AG04449 (cell line): ENCODE data around the gene RGL2.

Experiments
- CTCF ChIA-PET: fragments of 350-600 bp; formaldehyde crosslinking; extraction: SDS; loops from one replicate; lab custom pipeline; 2021; ENCODE audit warnings: antibody characterized with exemption; lab: Yijun Ruan, JAX
- POLR2A ChIA-PET: fragments of 400-600, 350-600 bp; formaldehyde crosslinking; extraction: SDS; loops from one replicate; lab custom pipeline; 2020; ENCODE audit warnings: antibody characterized with exemption, inconsistent platforms; lab: Yijun Ruan, JAX
- DNase-seq: peaks from one replicate; pipeline ENCODE4 v3.0.0-alpha.2; 2010; ENCODE audit warnings: low read depth, low spot score
- H3K4me3 ChIP-seq: 2 replicates; pipeline ENCODE4 v1.5.1; 2011; ENCODE audit warnings: low read depth, mild to moderate bottlenecking, control low read depth, low read length
- TF ChIP-seq, protein P1 (sequence below): IDR thresholded peaks from one replicate; pipeline ENCODE4 v1.5.1; 2011; ENCODE audit warnings: mild to moderate bottlenecking, moderate library complexity, low read length, control low read depth, inconsistent platforms; ENCODE audit not compliant: insufficient read depth; ENCODE audit errors: missing control alignments

Gene RGL2

GRCh38 chr6:33290459-33290858, 8.3 kb downstream of the RGL2 start:
- peak overlapping the region; percentile 94 for H3K4me3 ChIP-seq
- ChIA-PET CTCF (interaction anchor here (0.6 to 7.3 kb wide), 4 partner anchors 10 to 19 kb away, joined by 3 to 52 read pairs (median 26); partner anchors contain the start of genes B3GALT4, RGL2, RPS18 and VPS52), POLR2A (interaction anchor here (1.2 kb wide), 1 partner anchor 9 kb away, joined by 3 read pairs; the partner anchor contains the start of gene RGL2)
- TF ChIP-seq, protein P1, sequence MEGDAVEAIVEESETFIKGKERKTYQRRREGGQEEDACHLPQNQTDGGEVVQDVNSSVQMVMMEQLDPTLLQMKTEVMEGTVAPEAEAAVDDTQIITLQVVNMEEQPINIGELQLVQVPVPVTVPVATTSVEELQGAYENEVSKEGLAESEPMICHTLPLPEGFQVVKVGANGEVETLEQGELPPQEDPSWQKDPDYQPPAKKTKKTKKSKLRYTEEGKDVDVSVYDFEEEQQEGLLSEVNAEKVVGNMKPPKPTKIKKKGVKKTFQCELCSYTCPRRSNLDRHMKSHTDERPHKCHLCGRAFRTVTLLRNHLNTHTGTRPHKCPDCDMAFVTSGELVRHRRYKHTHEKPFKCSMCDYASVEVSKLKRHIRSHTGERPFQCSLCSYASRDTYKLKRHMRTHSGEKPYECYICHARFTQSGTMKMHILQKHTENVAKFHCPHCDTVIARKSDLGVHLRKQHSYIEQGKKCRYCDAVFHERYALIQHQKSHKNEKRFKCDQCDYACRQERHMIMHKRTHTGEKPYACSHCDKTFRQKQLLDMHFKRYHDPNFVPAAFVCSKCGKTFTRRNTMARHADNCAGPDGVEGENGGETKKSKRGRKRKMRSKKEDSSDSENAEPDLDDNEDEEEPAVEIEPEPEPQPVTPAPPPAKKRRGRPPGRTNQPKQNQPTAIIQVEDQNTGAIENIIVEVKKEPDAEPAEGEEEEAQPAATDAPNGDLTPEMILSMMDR, result no peak
- DNase-seq, result no peak

- CTCF ChIA-PET, result interaction anchor here (1.4 to 7.3 kb wide), 4 partner anchors 10 to 42 kb away, joined by 3 to 52 read pairs (median 26); partner anchors contain the start of genes B3GALT4, RGL2, RPS18 and VPS52
These were observed 8.9 kb downstream of the RGL2 start for GRCh38 chr6:33289784-33290315.

DNA sequence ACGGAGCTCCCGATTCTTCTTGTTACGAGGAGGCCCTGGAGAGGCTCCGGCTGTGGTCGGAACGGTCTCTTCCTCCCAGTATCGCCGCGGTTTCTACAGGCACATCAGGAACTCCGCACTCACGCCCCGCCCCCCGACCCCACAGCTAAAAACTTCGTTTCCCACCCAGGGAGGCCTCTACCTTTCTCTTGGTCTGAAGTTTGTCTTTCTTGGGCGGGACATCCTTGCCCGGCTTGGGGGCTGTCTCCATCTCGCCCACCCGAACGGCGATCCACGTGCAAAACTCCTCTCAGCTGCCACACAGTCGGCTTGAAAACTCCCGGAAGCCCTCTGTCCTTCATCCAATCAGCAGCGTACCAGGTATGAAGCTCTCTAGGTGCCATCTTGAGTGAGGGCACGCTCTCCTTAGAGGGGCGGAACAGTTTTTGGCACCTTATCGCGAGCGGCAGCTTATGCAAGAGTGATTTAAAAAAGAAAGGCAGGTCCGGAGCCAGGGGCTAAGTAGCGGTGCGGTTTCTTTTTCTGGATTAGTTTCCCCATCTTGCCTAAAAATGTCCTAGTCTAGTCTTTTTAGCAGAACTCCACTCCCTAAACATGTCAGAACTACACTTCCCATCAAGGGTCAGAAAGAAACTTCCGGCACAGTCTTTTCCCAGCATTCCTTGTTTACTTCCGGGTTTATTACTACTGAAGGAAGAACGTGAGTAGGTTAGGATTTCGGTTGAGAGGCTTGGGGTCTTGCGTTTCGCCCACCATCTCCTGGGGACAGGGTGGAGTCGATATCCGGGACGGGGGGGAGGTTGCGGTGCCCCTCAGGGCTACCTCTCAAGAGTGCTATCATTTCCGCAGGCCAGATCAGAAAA, 9.6 kb downstream of the RGL2 start, which contains the start of the genes PFDN6 and WDR46:
TSS of gene PFDN6 (plus strand) at position 681 of the 863 bp plus-strand sequence. CDS start 256 bp downstream, outside the sequence.
TSS of gene WDR46 (minus strand) at position 319 of the 863 bp plus-strand sequence. CDS start at position 250, 69 bp downstream.
- peak; percentile 63 for DNase-seq
- CTCF ChIA-PET, result interaction anchor here (1.4 to 7.3 kb wide), 4 partner anchors 11 to 41 kb away, joined by 3 to 52 read pairs (median 26); partner anchors contain the start of genes B3GALT4, RGL2, RPS18 and VPS52
- peak within 1 kb of the TSS; percentile 94 for H3K4me3 ChIP-seq
- POLR2A ChIA-PET, result interaction anchor here (0.6 to 4.2 kb wide), 12 partner anchors 8 to 1161 kb away, joined by 3 to 57 read pairs (median 4); partner anchors contain the start of genes ATF6B, B3GALT4, RGL2 and RPS18
- TF ChIP-seq, protein P1, result no peak

More at GRCh38 chr6:33289784-33290315, 8.9 kb downstream of the RGL2 start:
- no peak for DNase-seq
- TF ChIP-seq, protein P1, result no peak
- H3K4me3 ChIP-seq, result peak overlapping the region; percentile 94
- POLR2A ChIA-PET, result interaction anchor here (0.8 to 4.2 kb wide), 7 partner anchors 8 to 77 kb away, joined by 3 to 57 read pairs (median 7); partner anchors contain the start of genes B3GALT4, RGL2, RPS18 and TAPBP

DNA sequence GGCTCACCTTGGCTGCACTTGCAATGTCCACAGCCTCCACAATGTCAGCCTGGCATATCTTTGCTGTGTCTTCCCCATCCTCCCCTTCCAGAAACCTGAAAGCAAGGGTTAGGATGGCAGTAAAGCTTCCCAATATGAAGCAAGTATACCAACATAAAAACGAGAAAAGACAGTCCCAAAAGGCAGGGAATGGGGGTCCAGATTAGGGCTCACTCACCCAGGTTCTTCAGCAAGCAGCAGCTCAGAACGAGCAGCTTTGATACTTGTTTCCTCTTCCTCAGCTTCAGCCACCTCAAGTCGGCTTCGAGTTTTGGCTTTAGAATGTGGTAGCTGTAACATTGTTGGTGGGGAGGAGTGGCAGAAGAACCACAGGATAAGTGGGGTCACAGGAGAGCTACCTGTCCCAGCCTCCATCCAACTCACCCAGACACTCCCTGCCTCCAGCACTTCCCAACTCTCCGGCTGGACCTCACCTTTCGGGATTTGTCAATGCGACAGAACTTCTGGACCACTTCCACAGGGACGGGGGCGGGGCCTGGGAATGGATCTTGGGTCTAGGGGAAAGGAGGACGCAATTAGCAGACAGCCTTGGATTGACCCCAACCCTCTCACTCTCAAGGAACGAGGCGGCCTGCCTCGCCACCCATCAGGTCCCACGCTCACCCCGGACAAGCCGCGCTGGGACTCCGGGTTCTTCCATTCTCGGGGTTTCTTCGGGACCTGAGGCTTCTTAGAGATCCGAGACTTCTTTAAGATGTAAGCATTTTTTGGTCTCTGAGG, 10.4 kb downstream of the RGL2 start:
- H3K4me3 ChIP-seq, result peak overlapping the region; percentile 94
- TF ChIP-seq, protein P1, result no peak
- POLR2A ChIA-PET, result interaction anchor here (0.7 to 4.2 kb wide), 8 partner anchors 9 to 37 kb away, joined by 3 to 57 read pairs (median 6); partner anchors contain the start of genes B3GALT4, RGL2, RPS18 and TAPBP
- no peak for DNase-seq
- CTCF ChIA-PET, result interaction anchor here (0.9 to 7.3 kb wide), 7 partner anchors 9 to 103 kb away, joined by 3 to 52 read pairs (median 4); partner anchors contain the start of genes B3GALT4, RGL2, RPS18 and VPS52
